A549 (cell line): ENCODE results near the gene JMJD6. TPM values are rescaled to one million over a fixed set of nuclear protein-coding genes. Genes with fewer than 3 reads are reported as not detected.

Source experiments
- ATAC-seq, 2 experiments: fragments of 200-7000 bp in 1 of 2; fragments of >200 bp in 1 of 2; cut with Nextera tagmentation in 1 of 2; cut with Tn5 transposase in 1 of 2; 3 replicates each; pipeline versions ENCODE4 v1.8.0 to v1.9.1; 2018 to 2020; ENCODE audit warnings: mild to moderate bottlenecking in 1 of 2, moderate library complexity in 1 of 2
- CTCF ChIA-PET: fragments of 300-600 bp; sonication (Branson Sonifier 250); formaldehyde crosslinking; extraction: SDS; loops from one replicate; lab custom pipeline; 2021; ENCODE audit warnings: antibody characterized with exemption, inconsistent platforms; lab: Yijun Ruan, JAX
- POLR2A ChIA-PET: fragments of 350-600 bp; formaldehyde crosslinking; extraction: SDS; loops from one replicate; lab custom pipeline; 2021; ENCODE audit warnings: antibody characterized with exemption, inconsistent platforms; lab: Yijun Ruan, JAX
- DNase-seq, 2 experiments: peaks; one replicate each; pipeline versions ENCODE4 v3.0.0 to v3.0.0-alpha.2; 2011 to 2016; ENCODE audit warnings: low read depth in 1 of 2, low spot score in 1 of 2
- FAIRE-seq: peaks from 2 replicates; lab custom pipeline; 2011; peaks lifted over from hg19 to GRCh38; lab: Jason Lieb, UNC
- H3K27ac ChIP-seq, 2 experiments: fragments of >200 bp; sonication (Bioruptor Twin); formaldehyde crosslinking; 3 replicates each; pipeline ENCODE4 v1.5.1; 2016 to 2017
- H3K4me1 ChIP-seq: fragments of >200 bp; sonication (Bioruptor Twin); formaldehyde crosslinking; 3 replicates; pipeline ENCODE4 v1.6.1; 2016
- H3K4me2 ChIP-seq: fragments of >200 bp; sonication (Bioruptor Twin); formaldehyde crosslinking; 3 replicates; pipeline ENCODE4 v1.6.1; 2016
- H3K4me3 ChIP-seq: fragments of >200 bp; sonication (Bioruptor Twin); formaldehyde crosslinking; 3 replicates; pipeline ENCODE4 v1.5.1; 2016
- H3K9me3 ChIP-seq: fragments of >200 bp; sonication (Bioruptor Twin); formaldehyde crosslinking; 3 replicates; pipeline ENCODE4 v1.6.1; 2016
- BHLHE40 ChIP-seq: IDR thresholded peaks from 2 replicates; pipeline ENCODE4 v1.6.1; 2012; ENCODE audit warnings: low read depth, low read length, inconsistent platforms
- CTCF ChIP-seq: fragments of >200 bp; sonication (Bioruptor Twin); formaldehyde crosslinking; IDR thresholded peaks from 3 replicates; pipeline ENCODE4 v1.5.1; 2016
- ESRRA ChIP-seq: fragments of 150-350 bp; IDR thresholded peaks from 2 replicates; pipeline ENCODE4 v1.6.1; 2014; ENCODE audit warnings: mild to moderate bottlenecking, low read length, borderline replicate concordance
- FOSL2 ChIP-seq, 2 experiments: fragments of 450-650 bp in 1 of 2; fragments of >200 bp in 1 of 2; sonication (Bioruptor Twin) in 1 of 2; formaldehyde crosslinking; IDR thresholded peaks; 2 replicates each; pipeline versions ENCODE4 v1.5.0 to v1.6.1; 2016 to 2020; ENCODE audit warnings: mild to moderate bottlenecking in 1 of 2, moderate library complexity in 1 of 2
- JUN ChIP-seq, 2 experiments: fragments of >200 bp; sonication (Bioruptor Twin); formaldehyde crosslinking; IDR thresholded peaks; 2 replicates in 1 of 2; 3 replicates in 1 of 2; pipeline ENCODE4 v1.6.1; 2016 to 2017
- KDM1A ChIP-seq: fragments of 200-600 bp; sonication (generic); IDR thresholded peaks from 2 replicates; pipeline ENCODE4 v1.6.1; 2016; ENCODE audit warnings: low read depth, mild to moderate bottlenecking
- KDM5A ChIP-seq: fragments of 200-600 bp; sonication (generic); IDR thresholded peaks from 2 replicates; pipeline ENCODE4 v1.6.1; 2016; ENCODE audit warnings: antibody characterized with exemption, mild to moderate bottlenecking
- NR3C1 ChIP-seq: fragments of >200 bp; sonication (Bioruptor Twin); formaldehyde crosslinking; IDR thresholded peaks from 3 replicates; pipeline ENCODE4 v1.6.1; 2017
- PHF8 ChIP-seq: fragments of 200-600 bp; sonication (generic); IDR thresholded peaks from 2 replicates; pipeline ENCODE4 v1.6.1; 2016; ENCODE audit warnings: low read depth, mild to moderate bottlenecking, antibody characterized with exemption, moderate library complexity, borderline replicate concordance
- POLR2A ChIP-seq: IDR thresholded peaks from 2 replicates; pipeline ENCODE4 v1.6.1; 2012; ENCODE audit warnings: mild to moderate bottlenecking, low read length
- RARB ChIP-seq: fragments of 250-450 bp; sonication (Bioruptor Pico); IDR thresholded peaks from 2 replicates; pipeline ENCODE4 v1.8.0; 2021; ENCODE audit warnings: mild to moderate bottlenecking, moderate library complexity
- RNF2 ChIP-seq: fragments of 200-600 bp; sonication (generic); IDR thresholded peaks from 2 replicates; pipeline ENCODE4 v1.6.1; 2016; ENCODE audit warnings: low read depth, mild to moderate bottlenecking, antibody characterized with exemption, moderate library complexity, borderline replicate concordance
- SREBF2 ChIP-seq: fragments of 450-650 bp; IDR thresholded peaks from 2 replicates; pipeline ENCODE4 v1.6.1; 2014; ENCODE audit warnings: mild to moderate bottlenecking, moderate library complexity
- ZC3H11A ChIP-seq: fragments of 450-650 bp; IDR thresholded peaks from 2 replicates; pipeline ENCODE4 v1.6.1; 2014; ENCODE audit warnings: antibody characterized with exemption, mild to moderate bottlenecking
- ZFP36 ChIP-seq: fragments of 450-650 bp; IDR thresholded peaks from 2 replicates; pipeline ENCODE4 v1.6.1; 2014; ENCODE audit warnings: borderline replicate concordance; ENCODE audit not compliant: partially characterized antibody
- WGBS: methylation state at CpG from one replicate; pipeline ENCODE4 v1.1.6; 2017; ENCODE audit errors: missing lambda C conversion rate; 5-methylcytosine and 5-hydroxymethylcytosine counted together
- polyA plus RNA-seq, 4 experiments: library from polyadenylated mRNA; depleted of rRNA in 3 of 4; stranded (reverse); fragments of >200 nt; fragmentation: RNase III in 1 of 4; extraction: RNeasy Plus Mini Kit Qiagen cat#74134 plus additional on column Dnase treatment in 1 of 4; gene quantifications; 2 replicates in 3 of 4; 3 replicates in 1 of 4; pipeline ENCODE4 v1.2.3, GENCODE V29; 2011 to 2017
- TF ChIP-seq, protein P1 (sequence below): IDR thresholded peaks from 2 replicates; pipeline ENCODE4 v1.6.1; 2012
- TF ChIP-seq, protein P2 (sequence below): IDR thresholded peaks from 2 replicates; pipeline ENCODE4 v1.6.1; 2012

JMJD6 gene
- polyA plus RNA-seq, 2 of the 4 experiments (the other 2 are of a cell fraction): 17.5 to 53.3 TPM

GRCh38 chr17:76709077-76709950, 17.1 kb downstream of the JMJD6 start:
- peak overlapping the region; percentile 98 for H3K4me2 ChIP-seq
- ChIA-PET CTCF (interaction anchor here (0.9 to 26.0 kb wide), 11 partner anchors 9 to 195 kb away, joined by 3 to 456 read pairs (median 5); partner anchors contain the start of genes JMJD6 and METTL23), POLR2A (interaction anchor here (1.2 kb wide), 1 partner anchor 152 kb away, joined by 4 read pairs; no protein-coding TSS in a partner anchor)
- ATAC-seq (peak; percentile 1 to 45; a peak in 3 of 6 replicates), DNase-seq (peak in 1 of 2 experiments; percentile 29), FAIRE-seq (no peak)
- H3K4me3 ChIP-seq: peak overlapping the region; percentile 60
- 89% methylated on average over 29 of the region's 29 CpGs for WGBS
- peaks cover 22% of the 10 kb centered on the region for H3K4me1 ChIP-seq
- H3K27ac ChIP-seq: peak overlapping the region; percentile 73 to 88; a peak in 5 of 6 replicates
- no peaks in the 10 kb centered on the region for H3K9me3 ChIP-seq
- TF ChIP-seq FOSL2 (IDR thresholded peaks at IDR 0.05) (no peak), FOSL2 (CRISPR knock-in tag; IDR thresholded peaks at IDR 0.05) (peak; percentile 47; the same call in 1 of the 2 replicates), KDM5A (no peak), RARB (CRISPR knock-in tag) (no peak), POLR2A (peak; percentile 5; the same call in 1 of the 2 replicates), KDM1A (no peak), ESRRA (no peak), ZFP36 (no peak), JUN (IDR thresholded peaks at IDR 0.05) (no peak), ZC3H11A (no peak)
- TF ChIP-seq, protein P1, sequence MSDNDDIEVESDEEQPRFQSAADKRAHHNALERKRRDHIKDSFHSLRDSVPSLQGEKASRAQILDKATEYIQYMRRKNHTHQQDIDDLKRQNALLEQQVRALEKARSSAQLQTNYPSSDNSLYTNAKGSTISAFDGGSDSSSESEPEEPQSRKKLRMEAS: 0 out of 2 replicates have a peak, but pooled peaks have one; percentile 23
- TF ChIP-seq, protein P2, sequence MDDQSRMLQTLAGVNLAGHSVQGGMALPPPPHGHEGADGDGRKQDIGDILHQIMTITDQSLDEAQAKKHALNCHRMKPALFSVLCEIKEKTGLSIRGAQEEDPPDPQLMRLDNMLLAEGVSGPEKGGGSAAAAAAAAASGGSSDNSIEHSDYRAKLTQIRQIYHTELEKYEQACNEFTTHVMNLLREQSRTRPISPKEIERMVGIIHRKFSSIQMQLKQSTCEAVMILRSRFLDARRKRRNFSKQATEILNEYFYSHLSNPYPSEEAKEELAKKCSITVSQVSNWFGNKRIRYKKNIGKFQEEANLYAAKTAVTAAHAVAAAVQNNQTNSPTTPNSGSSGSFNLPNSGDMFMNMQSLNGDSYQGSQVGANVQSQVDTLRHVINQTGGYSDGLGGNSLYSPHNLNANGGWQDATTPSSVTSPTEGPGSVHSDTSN: no peak

DNA sequence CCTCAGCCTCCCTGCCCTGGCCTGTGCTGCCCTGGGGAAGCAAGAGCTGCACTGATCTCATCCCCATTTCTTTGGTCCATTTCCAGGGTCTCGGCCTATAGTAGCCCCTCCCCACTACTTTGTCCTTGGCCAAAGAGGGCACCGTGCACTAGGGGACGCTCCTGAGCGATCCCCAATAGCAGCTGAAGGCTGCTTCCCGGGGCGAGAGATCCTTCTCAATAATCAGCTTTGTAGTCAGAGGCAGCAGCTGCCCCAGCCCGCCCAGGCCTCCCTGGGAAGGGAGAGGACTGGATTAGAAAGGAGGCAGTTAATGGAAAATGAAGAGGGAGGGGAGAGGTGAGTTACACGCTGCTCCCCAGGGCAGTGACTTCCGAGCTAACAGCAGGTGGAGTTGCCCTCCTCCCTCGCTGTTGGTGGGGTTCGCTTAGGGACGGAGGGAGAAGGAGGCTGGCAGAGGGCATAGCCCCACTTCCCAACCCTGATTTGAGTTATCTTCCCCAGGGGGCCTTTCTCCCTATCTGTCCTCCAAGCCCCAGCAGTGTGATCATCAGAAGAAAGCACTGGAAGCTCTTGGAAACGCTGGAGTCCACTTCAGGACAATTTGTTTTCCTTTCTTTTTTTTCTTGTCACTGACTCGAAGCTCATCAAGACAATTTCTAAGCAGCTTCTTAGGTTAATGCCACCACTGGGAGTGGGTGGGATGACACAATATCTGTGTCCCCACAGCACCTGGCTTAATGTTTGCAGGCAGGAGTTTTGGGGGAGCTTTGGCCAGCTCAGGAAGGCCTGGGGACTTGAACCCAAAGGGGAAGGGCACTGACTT, 18.2 kb downstream of the JMJD6 start:
- FAIRE-seq: no peak
- CTCF ChIA-PET: interaction anchor here (0.9 to 26.0 kb wide), 10 partner anchors 11 to 250 kb away, joined by 3 to 456 read pairs (median 4); partner anchors contain the start of genes JMJD6 and METTL23
- H3K4me2 ChIP-seq: no peak overlapping the region

More for the DNA sequence above, 18.2 kb downstream of the JMJD6 start:
- WGBS: 84% methylated on average over 14 of the region's 14 CpGs
- Histone ChIP-seq H3K27ac (0 out of 6 replicates have a peak overlapping the region, but pooled peaks of 1 of the 2 experiments have one; percentile 29), H3K4me3 (no peak overlapping the region), H3K9me3 (no peaks in the 10 kb centered on the region), H3K4me1 (peaks cover 22% of the 10 kb centered on the region)
- POLR2A ChIA-PET: no interaction called here
- DNase-seq (no peak), ATAC-seq (no peak)
- TF ChIP-seq BHLHE40 (no peak), SREBF2 (no peak), RNF2 (no peak), POLR2A (no peak), NR3C1 (no peak), CTCF (peak; percentile 13; the same call in 1 of the 3 replicates), PHF8 (no peak)
